ENCODE results near the gene EXOC3L4.

EXOC3L4 gene

GRCh38 chr14:103065861-103066260 is 28.7 kb upstream of the EXOC3L4 start:
- no peaks in the 10 kb centered on the region for H3K36me3 Mint-ChIP-seq
- H3K4me3 Mint-ChIP-seq = no peak overlapping the region
- H3K27me3 Mint-ChIP-seq = peaks cover 2% of the 10 kb centered on the region
- H3K27ac Mint-ChIP-seq = no peak overlapping the region
- H3K9me3 Mint-ChIP-seq = no peaks in the 10 kb centered on the region
- H3K4me1 Mint-ChIP-seq = no peaks in the 10 kb centered on the region

- no peaks in the 10 kb centered on the region for H3K4me1 Mint-ChIP-seq
- H3K36me3 Mint-ChIP-seq = no peaks in the 10 kb centered on the region
- no peak overlapping the region for H3K4me3 Mint-ChIP-seq
- H3K27me3 Mint-ChIP-seq = peaks cover 2% of the 10 kb centered on the region
- no peaks in the 10 kb centered on the region for H3K9me3 Mint-ChIP-seq
- H3K27ac Mint-ChIP-seq = no peak overlapping the region
Observed at GRCh38 chr14:103066399-103066798, 28.1 kb upstream of the EXOC3L4 start.

- Mint-ChIP-seq H3K4me1 (no peaks in the 10 kb centered on the region), H3K27ac (no peak overlapping the region), H3K27me3 (peaks cover 2% of the 10 kb centered on the region), H3K4me3 (no peak overlapping the region), H3K36me3 (no peaks in the 10 kb centered on the region), H3K9me3 (no peaks in the 10 kb centered on the region)
Observed at GRCh38 chr14:103067231-103067954, 27.1 kb upstream of the EXOC3L4 start.

GRCh38 chr14:103068351-103069073 is 26.0 kb upstream of the EXOC3L4 start:
- H3K4me1 Mint-ChIP-seq = no peaks in the 10 kb centered on the region
- H3K36me3 Mint-ChIP-seq = no peaks in the 10 kb centered on the region
- H3K27ac Mint-ChIP-seq = no peak overlapping the region
- H3K9me3 Mint-ChIP-seq = no peaks in the 10 kb centered on the region
- peaks cover 2% of the 10 kb centered on the region for H3K27me3 Mint-ChIP-seq
- no peak overlapping the region for H3K4me3 Mint-ChIP-seq

- Mint-ChIP-seq H3K27me3 (no peaks in the 10 kb centered on the region), H3K36me3 (no peaks in the 10 kb centered on the region), H3K9me3 (no peaks in the 10 kb centered on the region), H3K27ac (no peak overlapping the region), H3K4me1 (no peaks in the 10 kb centered on the region), H3K4me3 (no peak overlapping the region)
Observed at GRCh38 chr14:103070263-103070885, 24.2 kb upstream of the EXOC3L4 start.

- no peak overlapping the region for H3K4me3 Mint-ChIP-seq
- no peaks in the 10 kb centered on the region for H3K27me3 Mint-ChIP-seq
- H3K4me1 Mint-ChIP-seq = no peaks in the 10 kb centered on the region
- H3K36me3 Mint-ChIP-seq = no peaks in the 10 kb centered on the region
- H3K9me3 Mint-ChIP-seq = no peaks in the 10 kb centered on the region
- H3K27ac Mint-ChIP-seq = no peak overlapping the region
Observed at GRCh38 chr14:103070971-103071542, 23.5 kb upstream of the EXOC3L4 start.

- Mint-ChIP-seq H3K4me1 (no peaks in the 10 kb centered on the region), H3K9me3 (no peaks in the 10 kb centered on the region), H3K27ac (no peak overlapping the region), H3K4me3 (no peak overlapping the region), H3K36me3 (no peaks in the 10 kb centered on the region), H3K27me3 (no peaks in the 10 kb centered on the region)
Observed at GRCh38 chr14:103071544-103072251, 22.8 kb upstream of the EXOC3L4 start.

- H3K27ac Mint-ChIP-seq = no peak overlapping the region
Observed at GRCh38 chr14:103072595-103073366, 21.7 kb upstream of the EXOC3L4 start.

GRCh38 chr14:103073367-103073875 is 21.1 kb upstream of the EXOC3L4 start:
- no peak overlapping the region for H3K4me3 Mint-ChIP-seq
- no peaks in the 10 kb centered on the region for H3K4me1 Mint-ChIP-seq
- no peaks in the 10 kb centered on the region for H3K9me3 Mint-ChIP-seq
- H3K36me3 Mint-ChIP-seq = no peaks in the 10 kb centered on the region
- H3K27ac Mint-ChIP-seq = no peak overlapping the region
- H3K27me3 Mint-ChIP-seq = no peaks in the 10 kb centered on the region

More at GRCh38 chr14:103072595-103073366, 21.7 kb upstream of the EXOC3L4 start:
- Mint-ChIP-seq H3K4me1 (no peaks in the 10 kb centered on the region), H3K36me3 (no peaks in the 10 kb centered on the region), H3K4me3 (no peak overlapping the region), H3K9me3 (no peaks in the 10 kb centered on the region), H3K27me3 (no peaks in the 10 kb centered on the region)

GRCh38 chr14:103073876-103074728 is 20.4 kb upstream of the EXOC3L4 start:
- no peaks in the 10 kb centered on the region for H3K27me3 Mint-ChIP-seq
- no peaks in the 10 kb centered on the region for H3K9me3 Mint-ChIP-seq
- peak overlapping the region; percentile 13 for H3K4me3 Mint-ChIP-seq
- H3K36me3 Mint-ChIP-seq = no peaks in the 10 kb centered on the region
- no peaks in the 10 kb centered on the region for H3K4me1 Mint-ChIP-seq
- no peak overlapping the region for H3K27ac Mint-ChIP-seq

- no peak overlapping the region for H3K27ac Mint-ChIP-seq
- no peaks in the 10 kb centered on the region for H3K4me1 Mint-ChIP-seq
- no peaks in the 10 kb centered on the region for H3K27me3 Mint-ChIP-seq
- H3K36me3 Mint-ChIP-seq = no peaks in the 10 kb centered on the region
- H3K4me3 Mint-ChIP-seq = peak overlapping the region; percentile 13
- no peaks in the 10 kb centered on the region for H3K9me3 Mint-ChIP-seq
Observed at GRCh38 chr14:103074729-103075367, 19.7 kb upstream of the EXOC3L4 start.

GRCh38 chr14:103078420-103078749 is 16.1 kb upstream of the EXOC3L4 start:
- Mint-ChIP-seq H3K9me3 (no peaks in the 10 kb centered on the region), H3K4me3 (no peak overlapping the region), H3K27me3 (no peaks in the 10 kb centered on the region), H3K27ac (no peak overlapping the region), H3K36me3 (no peaks in the 10 kb centered on the region), H3K4me1 (no peaks in the 10 kb centered on the region)

- no peaks in the 10 kb centered on the region for H3K36me3 Mint-ChIP-seq
- H3K27ac Mint-ChIP-seq = no peak overlapping the region
- no peaks in the 10 kb centered on the region for H3K27me3 Mint-ChIP-seq
- H3K9me3 Mint-ChIP-seq = no peaks in the 10 kb centered on the region
- H3K4me3 Mint-ChIP-seq = no peak overlapping the region
- H3K4me1 Mint-ChIP-seq = no peaks in the 10 kb centered on the region
Observed at GRCh38 chr14:103078860-103079587, 15.5 kb upstream of the EXOC3L4 start.

All from activated naive CD4-positive, alpha-beta T cell treated with anti-CD3 and anti-CD28 coated beads, Interleukin-2, amount 50 U/mL, for 24 hours (primary cell).